GM23338 (cell line): ENCODE results near the gene SLC36A4.

Experiments
- CREB1 ChIP-seq: fragments of 250-450 bp; sonication (Bioruptor Pico); IDR thresholded peaks from 2 replicates; pipeline ENCODE4 v1.5.0; 2020; ENCODE audit warnings: low read depth, mild to moderate bottlenecking, moderate library complexity
- EZH2 ChIP-seq: fragments of 200-600 bp; sonication (generic); IDR thresholded peaks from one replicate; pipeline ENCODE4 v1.8.0; 2017; ENCODE audit warnings: antibody characterized with exemption, mild to moderate bottlenecking, low read depth; ENCODE audit not compliant: unreplicated experiment
- EZH2phosphoT487 ChIP-seq: fragments of 200-600 bp; sonication (generic); IDR thresholded peaks from one replicate; pipeline ENCODE4 v1.8.1; 2018; ENCODE audit warnings: antibody characterized with exemption; ENCODE audit not compliant: unreplicated experiment
- JUNB ChIP-seq: IDR thresholded peaks from one replicate; pipeline ENCODE4 v1.6.1; 2016; ENCODE audit warnings: antibody characterized with exemption; ENCODE audit not compliant: unreplicated experiment
- NANOG ChIP-seq: IDR thresholded peaks from 2 replicates; pipeline ENCODE4 v1.6.1; 2016; ENCODE audit warnings: antibody characterized with exemption, borderline replicate concordance
- POLR2AphosphoS5 ChIP-seq: IDR thresholded peaks from 2 replicates; pipeline ENCODE4 v1.6.1; 2016; ENCODE audit warnings: antibody characterized with exemption, low read depth
- STAT1 ChIP-seq: IDR thresholded peaks from one replicate; pipeline ENCODE4 v1.6.1; 2016; ENCODE audit warnings: antibody characterized with exemption; ENCODE audit not compliant: unreplicated experiment
- ZNF114 ChIP-seq: fragments of 250-450 bp; sonication (Bioruptor Pico); IDR thresholded peaks from 2 replicates; pipeline ENCODE4 v1.5.0; 2020; ENCODE audit warnings: mild to moderate bottlenecking, moderate library complexity
- ZNF331 ChIP-seq: fragments of 250-450 bp; sonication (Bioruptor Pico); IDR thresholded peaks from 2 replicates; pipeline ENCODE4 v1.5.0; 2020; ENCODE audit warnings: low read depth, mild to moderate bottlenecking, moderate library complexity
- TF ChIP-seq, protein P1 (sequence below): IDR thresholded peaks from one replicate; pipeline ENCODE4 v1.6.1; 2018; ENCODE audit warnings: antibody characterized with exemption; ENCODE audit not compliant: unreplicated experiment
- TF ChIP-seq, protein P2 (sequence below): IDR thresholded peaks from 2 replicates; pipeline ENCODE4 v1.6.1; 2016; ENCODE audit warnings: antibody characterized with exemption
- TF ChIP-seq, protein P3 (sequence below), 2 experiments: fragments of 200-600 bp in 1 of 2; sonication (generic) in 1 of 2; conservative IDR thresholded peaks; 2 replicates each; pipeline versions ENCODE4 v1.5.1 to v1.6.1; 2016 to 2017; ENCODE audit warnings: antibody characterized with exemption in 2 of 2, low read depth in 2 of 2, mild to moderate bottlenecking in 2 of 2, moderate library complexity in 1 of 2
- TF ChIP-seq, protein P4 (sequence below): fragments of 250-450 bp; sonication (Bioruptor Pico); IDR thresholded peaks from 2 replicates; pipeline ENCODE4 v1.5.0; 2020; ENCODE audit warnings: mild to moderate bottlenecking, moderate library complexity

DNA sequence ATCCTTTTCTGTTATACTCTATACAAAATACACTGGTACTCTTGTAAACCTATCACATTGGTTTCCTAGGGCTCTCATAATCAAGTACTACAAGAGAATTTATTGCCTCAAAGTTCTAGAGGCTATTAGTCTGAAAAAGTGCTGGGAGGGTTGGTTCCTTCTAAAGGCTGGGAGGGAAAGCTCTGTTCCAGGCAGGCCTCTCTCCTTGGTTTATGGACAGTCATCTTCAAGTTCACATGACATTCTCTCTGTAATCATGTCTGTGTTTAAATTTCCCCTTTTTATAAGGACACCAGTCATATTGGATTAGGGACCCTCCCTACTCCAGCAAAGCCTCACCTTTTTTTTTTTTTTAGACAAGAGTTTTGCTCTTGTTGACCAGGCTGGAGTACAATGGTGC lies 9.1 kb downstream of the SLC36A4 start:
- TF ChIP-seq, protein P1, sequence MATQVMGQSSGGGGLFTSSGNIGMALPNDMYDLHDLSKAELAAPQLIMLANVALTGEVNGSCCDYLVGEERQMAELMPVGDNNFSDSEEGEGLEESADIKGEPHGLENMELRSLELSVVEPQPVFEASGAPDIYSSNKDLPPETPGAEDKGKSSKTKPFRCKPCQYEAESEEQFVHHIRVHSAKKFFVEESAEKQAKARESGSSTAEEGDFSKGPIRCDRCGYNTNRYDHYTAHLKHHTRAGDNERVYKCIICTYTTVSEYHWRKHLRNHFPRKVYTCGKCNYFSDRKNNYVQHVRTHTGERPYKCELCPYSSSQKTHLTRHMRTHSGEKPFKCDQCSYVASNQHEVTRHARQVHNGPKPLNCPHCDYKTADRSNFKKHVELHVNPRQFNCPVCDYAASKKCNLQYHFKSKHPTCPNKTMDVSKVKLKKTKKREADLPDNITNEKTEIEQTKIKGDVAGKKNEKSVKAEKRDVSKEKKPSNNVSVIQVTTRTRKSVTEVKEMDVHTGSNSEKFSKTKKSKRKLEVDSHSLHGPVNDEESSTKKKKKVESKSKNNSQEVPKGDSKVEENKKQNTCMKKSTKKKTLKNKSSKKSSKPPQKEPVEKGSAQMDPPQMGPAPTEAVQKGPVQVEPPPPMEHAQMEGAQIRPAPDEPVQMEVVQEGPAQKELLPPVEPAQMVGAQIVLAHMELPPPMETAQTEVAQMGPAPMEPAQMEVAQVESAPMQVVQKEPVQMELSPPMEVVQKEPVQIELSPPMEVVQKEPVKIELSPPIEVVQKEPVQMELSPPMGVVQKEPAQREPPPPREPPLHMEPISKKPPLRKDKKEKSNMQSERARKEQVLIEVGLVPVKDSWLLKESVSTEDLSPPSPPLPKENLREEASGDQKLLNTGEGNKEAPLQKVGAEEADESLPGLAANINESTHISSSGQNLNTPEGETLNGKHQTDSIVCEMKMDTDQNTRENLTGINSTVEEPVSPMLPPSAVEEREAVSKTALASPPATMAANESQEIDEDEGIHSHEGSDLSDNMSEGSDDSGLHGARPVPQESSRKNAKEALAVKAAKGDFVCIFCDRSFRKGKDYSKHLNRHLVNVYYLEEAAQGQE: no peak
- TF ChIP-seq EZH2phosphoT487 (no peak), CREB1 (no peak), POLR2AphosphoS5 (no peak), ZNF114 (CRISPR knock-in tag) (no peak), EZH2 (no peak), JUNB (no peak), NANOG (no peak), ZNF331 (CRISPR knock-in tag) (no peak), STAT1 (no peak)
- TF ChIP-seq, protein P2, sequence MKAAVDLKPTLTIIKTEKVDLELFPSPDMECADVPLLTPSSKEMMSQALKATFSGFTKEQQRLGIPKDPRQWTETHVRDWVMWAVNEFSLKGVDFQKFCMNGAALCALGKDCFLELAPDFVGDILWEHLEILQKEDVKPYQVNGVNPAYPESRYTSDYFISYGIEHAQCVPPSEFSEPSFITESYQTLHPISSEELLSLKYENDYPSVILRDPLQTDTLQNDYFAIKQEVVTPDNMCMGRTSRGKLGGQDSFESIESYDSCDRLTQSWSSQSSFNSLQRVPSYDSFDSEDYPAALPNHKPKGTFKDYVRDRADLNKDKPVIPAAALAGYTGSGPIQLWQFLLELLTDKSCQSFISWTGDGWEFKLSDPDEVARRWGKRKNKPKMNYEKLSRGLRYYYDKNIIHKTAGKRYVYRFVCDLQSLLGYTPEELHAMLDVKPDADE: no peak
- TF ChIP-seq, protein P3, sequence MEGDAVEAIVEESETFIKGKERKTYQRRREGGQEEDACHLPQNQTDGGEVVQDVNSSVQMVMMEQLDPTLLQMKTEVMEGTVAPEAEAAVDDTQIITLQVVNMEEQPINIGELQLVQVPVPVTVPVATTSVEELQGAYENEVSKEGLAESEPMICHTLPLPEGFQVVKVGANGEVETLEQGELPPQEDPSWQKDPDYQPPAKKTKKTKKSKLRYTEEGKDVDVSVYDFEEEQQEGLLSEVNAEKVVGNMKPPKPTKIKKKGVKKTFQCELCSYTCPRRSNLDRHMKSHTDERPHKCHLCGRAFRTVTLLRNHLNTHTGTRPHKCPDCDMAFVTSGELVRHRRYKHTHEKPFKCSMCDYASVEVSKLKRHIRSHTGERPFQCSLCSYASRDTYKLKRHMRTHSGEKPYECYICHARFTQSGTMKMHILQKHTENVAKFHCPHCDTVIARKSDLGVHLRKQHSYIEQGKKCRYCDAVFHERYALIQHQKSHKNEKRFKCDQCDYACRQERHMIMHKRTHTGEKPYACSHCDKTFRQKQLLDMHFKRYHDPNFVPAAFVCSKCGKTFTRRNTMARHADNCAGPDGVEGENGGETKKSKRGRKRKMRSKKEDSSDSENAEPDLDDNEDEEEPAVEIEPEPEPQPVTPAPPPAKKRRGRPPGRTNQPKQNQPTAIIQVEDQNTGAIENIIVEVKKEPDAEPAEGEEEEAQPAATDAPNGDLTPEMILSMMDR (conservative IDR thresholded peaks at IDR 0.05; ENCODE audit: low read depth in 2 of 2): no peak
- TF ChIP-seq, protein P4, sequence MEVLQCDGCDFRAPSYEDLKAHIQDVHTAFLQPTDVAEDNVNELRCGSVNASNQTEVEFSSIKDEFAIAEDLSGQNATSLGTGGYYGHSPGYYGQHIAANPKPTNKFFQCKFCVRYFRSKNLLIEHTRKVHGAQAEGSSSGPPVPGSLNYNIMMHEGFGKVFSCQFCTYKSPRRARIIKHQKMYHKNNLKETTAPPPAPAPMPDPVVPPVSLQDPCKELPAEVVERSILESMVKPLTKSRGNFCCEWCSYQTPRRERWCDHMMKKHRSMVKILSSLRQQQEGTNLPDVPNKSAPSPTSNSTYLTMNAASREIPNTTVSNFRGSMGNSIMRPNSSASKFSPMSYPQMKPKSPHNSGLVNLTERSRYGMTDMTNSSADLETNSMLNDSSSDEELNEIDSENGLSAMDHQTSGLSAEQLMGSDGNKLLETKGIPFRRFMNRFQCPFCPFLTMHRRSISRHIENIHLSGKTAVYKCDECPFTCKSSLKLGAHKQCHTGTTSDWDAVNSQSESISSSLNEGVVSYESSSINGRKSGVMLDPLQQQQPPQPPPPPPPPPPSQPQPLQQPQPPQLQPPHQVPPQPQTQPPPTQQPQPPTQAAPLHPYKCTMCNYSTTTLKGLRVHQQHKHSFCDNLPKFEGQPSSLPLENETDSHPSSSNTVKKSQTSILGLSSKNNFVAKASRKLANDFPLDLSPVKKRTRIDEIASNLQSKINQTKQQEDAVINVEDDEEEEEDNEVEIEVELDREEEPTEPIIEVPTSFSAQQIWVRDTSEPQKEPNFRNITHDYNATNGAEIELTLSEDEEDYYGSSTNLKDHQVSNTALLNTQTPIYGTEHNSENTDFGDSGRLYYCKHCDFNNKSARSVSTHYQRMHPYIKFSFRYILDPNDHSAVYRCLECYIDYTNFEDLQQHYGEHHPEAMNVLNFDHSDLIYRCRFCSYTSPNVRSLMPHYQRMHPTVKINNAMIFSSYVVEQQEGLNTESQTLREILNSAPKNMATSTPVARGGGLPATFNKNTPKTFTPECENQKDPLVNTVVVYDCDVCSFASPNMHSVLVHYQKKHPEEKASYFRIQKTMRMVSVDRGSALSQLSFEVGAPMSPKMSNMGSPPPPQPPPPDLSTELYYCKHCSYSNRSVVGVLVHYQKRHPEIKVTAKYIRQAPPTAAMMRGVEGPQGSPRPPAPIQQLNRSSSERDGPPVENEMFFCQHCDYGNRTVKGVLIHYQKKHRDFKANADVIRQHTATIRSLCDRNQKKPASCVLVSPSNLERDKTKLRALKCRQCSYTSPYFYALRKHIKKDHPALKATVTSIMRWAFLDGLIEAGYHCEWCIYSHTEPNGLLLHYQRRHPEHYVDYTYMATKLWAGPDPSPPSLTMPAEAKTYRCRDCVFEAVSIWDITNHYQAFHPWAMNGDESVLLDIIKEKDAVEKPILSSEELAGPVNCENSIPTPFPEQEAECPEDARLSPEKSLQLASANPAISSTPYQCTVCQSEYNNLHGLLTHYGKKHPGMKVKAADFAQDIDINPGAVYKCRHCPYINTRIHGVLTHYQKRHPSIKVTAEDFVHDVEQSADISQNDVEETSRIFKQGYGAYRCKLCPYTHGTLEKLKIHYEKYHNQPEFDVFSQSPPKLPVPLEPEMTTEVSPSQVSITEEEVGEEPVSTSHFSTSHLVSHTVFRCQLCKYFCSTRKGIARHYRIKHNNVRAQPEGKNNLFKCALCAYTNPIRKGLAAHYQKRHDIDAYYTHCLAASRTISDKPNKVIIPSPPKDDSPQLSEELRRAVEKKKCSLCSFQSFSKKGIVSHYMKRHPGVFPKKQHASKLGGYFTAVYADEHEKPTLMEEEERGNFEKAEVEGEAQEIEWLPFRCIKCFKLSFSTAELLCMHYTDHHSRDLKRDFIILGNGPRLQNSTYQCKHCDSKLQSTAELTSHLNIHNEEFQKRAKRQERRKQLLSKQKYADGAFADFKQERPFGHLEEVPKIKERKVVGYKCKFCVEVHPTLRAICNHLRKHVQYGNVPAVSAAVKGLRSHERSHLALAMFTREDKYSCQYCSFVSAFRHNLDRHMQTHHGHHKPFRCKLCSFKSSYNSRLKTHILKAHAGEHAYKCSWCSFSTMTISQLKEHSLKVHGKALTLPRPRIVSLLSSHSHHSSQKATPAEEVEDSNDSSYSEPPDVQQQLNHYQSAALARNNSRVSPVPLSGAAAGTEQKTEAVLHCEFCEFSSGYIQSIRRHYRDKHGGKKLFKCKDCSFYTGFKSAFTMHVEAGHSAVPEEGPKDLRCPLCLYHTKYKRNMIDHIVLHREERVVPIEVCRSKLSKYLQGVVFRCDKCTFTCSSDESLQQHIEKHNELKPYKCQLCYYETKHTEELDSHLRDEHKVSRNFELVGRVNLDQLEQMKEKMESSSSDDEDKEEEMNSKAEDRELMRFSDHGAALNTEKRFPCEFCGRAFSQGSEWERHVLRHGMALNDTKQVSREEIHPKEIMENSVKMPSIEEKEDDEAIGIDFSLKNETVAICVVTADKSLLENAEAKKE (CRISPR knock-in tag): no peak
